H1 (cell line): ENCODE measurements around the gene TEX11. TPM values are rescaled to one million over a fixed set of nuclear protein-coding genes. Genes with fewer than 3 reads are reported as not detected.

Experiments
- BRCA1 ChIP-seq: IDR thresholded peaks from 2 replicates; pipeline ENCODE4 v1.6.1; 2012; ENCODE audit warnings: low read depth, low read length, improper control_type of control experiment
- CBX8 ChIP-seq: fragments of 300-800, 300-1000 bp; sonication (generic); IDR thresholded peaks from 2 replicates; pipeline ENCODE4 v1.7.1; 2016; ENCODE audit warnings: low read depth, low read length, borderline replicate concordance
- JUN ChIP-seq: IDR thresholded peaks from 2 replicates; pipeline ENCODE4 v1.6.1; 2011; ENCODE audit warnings: low read depth, mild to moderate bottlenecking, improper control_type of control experiment, low read length
- KDM1A ChIP-seq: fragments of 200-600, 300-600 bp; sonication (generic); IDR thresholded peaks from 2 replicates; pipeline ENCODE4 v1.7.1; 2016; ENCODE audit warnings: mild to moderate bottlenecking, low read length, borderline replicate concordance
- SP2 ChIP-seq: IDR thresholded peaks from 2 replicates; pipeline ENCODE4 v1.6.1; 2012; ENCODE audit warnings: mild to moderate bottlenecking, low read length, inconsistent platforms
- polyA plus RNA-seq, 7 experiments: library from polyadenylated mRNA; depleted of rRNA in 3 of 7; stranded (reverse) in 5 of 7; unstranded in 2 of 7; fragments of >200 nt in 5 of 7; fragments of 200-250 nt in 2 of 7; gene quantifications; 1 replicate in 5 of 7; 2 replicates in 1 of 7; 4 replicates in 1 of 7; pipeline versions ENCODE4 v1.2.1 to v1.2.3, GENCODE V29; 2011 to 2013; ENCODE audit warnings: missing spikeins in 2 of 7, mixed read lengths in 2 of 7
- total RNA-seq: library from RNA; stranded (reverse); fragmentation: NEBNext Ultra II Directional; extraction: Animal tissue kit (Norgen Biotek cat#: 25700); gene quantifications from 2 replicates; pipeline ENCODE4 v1.2.1, GENCODE V29; 2021

Gene TEX11
- total and polyA plus RNA-seq, 2 of the 8 experiments (the other 6 are each of a cell fraction or from before 2014, with no cell fraction given): 0.11 to 0.74 TPM

- TF ChIP-seq JUN (no peak), CBX8 (no peak), SP2 (no peak), KDM1A (no peak), BRCA1 (no peak)
Observed at GRCh38 chrX:70508296-70508911, 400.1 kb downstream of the TEX11 start (continued).
